Esophagus muscularis mucosa (tissue), 4 donors: ENCODE measurements around the gene MATN4. TPM values are rescaled to one million over a fixed set of nuclear protein-coding genes. Genes with fewer than 3 reads are reported as not detected.
A peak's percentile ranks its signal among the peaks of the same experiment; 100 is the strongest.

Experiments used
- DNase-seq: peaks from one replicate; pipeline ENCODE4 v3.0.0-alpha.2; 2017; ENCODE audit errors: extremely low spot score
- H3K27ac ChIP-seq, 4 donors: fragments of 200-600 bp; sonication (generic); replicated peaks in 1 of 4; 1 replicate in 3 of 4; 2 replicates in 1 of 4; pipeline ENCODE4 v1.5.1; 2016 to 2019; ENCODE audit warnings: mild to moderate bottlenecking in 1 of 4
- H3K27me3 ChIP-seq, 4 donors: fragments of 200-600 bp; sonication (generic); one replicate each; pipeline versions ENCODE4 v1.5.1 to v1.6.0; 2016 to 2019
- H3K36me3 ChIP-seq, 4 donors: fragments of 200-600 bp; sonication (generic); one replicate each; pipeline ENCODE4 v1.5.1; 2016 to 2019
- H3K4me1 ChIP-seq, 4 donors: fragments of 200-600 bp; sonication (generic); one replicate each; pipeline ENCODE4 v1.5.1; 2016 to 2019
- H3K4me3 ChIP-seq, 4 donors: fragments of 200-600 bp; sonication (generic); 1 replicate in 2 of 4; 2 replicates in 2 of 4; pipeline ENCODE4 v1.5.1; 2016 to 2019; ENCODE audit warnings: mild to moderate bottlenecking in 4 of 4, moderate library complexity in 1 of 4
- H3K9me3 ChIP-seq, 4 donors: fragments of 200-600 bp; sonication (generic); 1 replicate in 3 of 4; 2 replicates in 1 of 4; pipeline ENCODE4 v1.5.1; 2016 to 2019
- CTCF ChIP-seq, 3 experiments: fragments of 200-600 bp in 2 of 3; fragments of 450-650 bp in 1 of 3; sonication (generic) in 2 of 3; IDR thresholded peaks; one replicate each; pipeline ENCODE4 v1.5.1; 2017 to 2019; ENCODE audit warnings: antibody characterized with exemption in 3 of 3, mild to moderate bottlenecking in 2 of 3, moderate library complexity in 1 of 3
- EP300 ChIP-seq: sonication (generic); formaldehyde crosslinking; IDR thresholded peaks from one replicate; pipeline ENCODE4 v1.6.1; 2017; ENCODE audit warnings: antibody characterized with exemption
- POLR2A ChIP-seq: fragments of 450-650 bp; IDR thresholded peaks from one replicate; pipeline ENCODE4 v1.6.1; 2017; ENCODE audit warnings: antibody characterized with exemption, moderate library complexity, mild to moderate bottlenecking, low read depth
- POLR2AphosphoS5 ChIP-seq, 2 donors: sonication (generic); formaldehyde crosslinking; IDR thresholded peaks; one replicate each; pipeline ENCODE4 v1.6.1; 2017; ENCODE audit warnings: antibody characterized with exemption in 2 of 2
- WGBS: methylation state at CpG from one replicate; pipeline ENCODE4 v1.1.5; 2018; 5-methylcytosine and 5-hydroxymethylcytosine counted together
- intact Hi-C: fragments of 100-400 bp; cut with DNase I; formaldehyde crosslinking; loops from one replicate; pipeline ENCODE4 v1.15.1; 2023
- total RNA-seq, 4 donors: library from RNA; depleted of rRNA; stranded (reverse); fragments of >200 nt; gene quantifications; one replicate each; pipeline versions ENCODE4 v1.1.0 to v1.2.1, GENCODE V29; 2016

MATN4 gene
- total RNA-seq, 4 donors from 2014 or later, result 0.17 to 0.33 TPM; not detected in 2

- TF ChIP-seq POLR2A (no peak), EP300 (no peak), CTCF (IDR thresholded peaks at IDR 0.05) (peak; percentile 82 to 100 (median 87)), POLR2AphosphoS5 (IDR thresholded peaks at IDR 0.05) (peak in 1 of 2 donors; percentile 14)
- intact Hi-C loops, result loop anchor here (5.0 kb wide), 1 partner anchor 251 kb away; no protein-coding TSS in a partner anchor
- peak overlapping the region in 2 of 4 donors; percentile 44 to 53 for H3K27ac ChIP-seq
- WGBS, result 2% methylated on average over 41 of the region's 79 CpGs
- H3K4me3 ChIP-seq, result peak overlapping the region; percentile 56 to 74 (median 60)
- H3K9me3 ChIP-seq, result no peaks in the 10 kb centered on the region
- H3K4me1 ChIP-seq, result peaks cover 15 to 26% (median 22%) of the 10 kb centered on the region in 4 donors
- peak; percentile 97 for DNase-seq
- H3K36me3 ChIP-seq, result no peaks in the 10 kb centered on the region
- peaks cover 0 to 51% (median 8%) of the 10 kb centered on the region in 4 donors for H3K27me3 ChIP-seq
Measured at GRCh38 chr20:45293041-45294002, 14.8 kb downstream of the MATN4 start.

DNA sequence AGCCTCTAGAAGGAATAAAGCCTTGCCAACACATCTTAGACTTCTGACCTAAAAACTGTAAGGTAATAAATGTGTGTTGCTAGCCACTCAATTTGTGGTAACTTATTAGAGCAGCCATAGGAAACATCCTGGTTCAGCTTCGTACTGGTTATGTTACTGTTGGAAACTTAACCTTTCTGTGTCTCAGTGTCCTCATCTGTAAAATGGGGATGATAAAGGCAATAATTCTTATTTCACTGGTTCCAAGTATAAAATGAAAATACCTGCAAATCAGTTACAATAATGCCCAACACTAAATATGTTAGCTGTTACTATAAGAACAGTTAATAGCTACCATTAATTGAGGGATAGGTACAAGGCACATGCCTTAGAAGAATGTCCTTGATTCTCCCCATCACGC lies 15.8 kb downstream of the MATN4 start:
- Histone ChIP-seq H3K9me3 (no peaks in the 10 kb centered on the region), H3K4me1 (peaks cover 15 to 26% (median 22%) of the 10 kb centered on the region in 4 donors), H3K4me3 (no peak overlapping the region), H3K27ac (no peak overlapping the region), H3K36me3 (no peaks in the 10 kb centered on the region), H3K27me3 (peaks cover 0 to 42% (median 8%) of the 10 kb centered on the region in 4 donors)
- WGBS, result 76% methylated on average over 2 of the region's 2 CpGs
- intact Hi-C loops, result loop anchor here (5.0 kb wide), 1 partner anchor 250 kb away; no protein-coding TSS in a partner anchor
- TF ChIP-seq POLR2A (no peak), CTCF (IDR thresholded peaks at IDR 0.05) (no peak), POLR2AphosphoS5 (IDR thresholded peaks at IDR 0.05) (no peak), EP300 (no peak)
- no peak for DNase-seq

GRCh38 chr20:45291526-45291925 lies 16.6 kb downstream of the MATN4 start:
- H3K27ac ChIP-seq, result no peak overlapping the region
- intact Hi-C loops, result loop anchor here (5.0 kb wide), 1 partner anchor 249 kb away; no protein-coding TSS in a partner anchor
- DNase-seq, result no peak
- 94% methylated on average over 9 of the region's 9 CpGs for WGBS
- H3K4me3 ChIP-seq, result no peak overlapping the region
- H3K9me3 ChIP-seq, result no peaks in the 10 kb centered on the region
- H3K4me1 ChIP-seq, result peaks cover 15 to 26% (median 22%) of the 10 kb centered on the region in 4 donors
- peaks cover 0 to 41% (median 8%) of the 10 kb centered on the region in 4 donors for H3K27me3 ChIP-seq
- H3K36me3 ChIP-seq, result no peaks in the 10 kb centered on the region
- no peak for TF ChIP-seq POLR2A
- no peak for TF ChIP-seq POLR2AphosphoS5 (IDR thresholded peaks at IDR 0.05)
- TF ChIP-seq EP300, result no peak
- no peak for TF ChIP-seq CTCF (IDR thresholded peaks at IDR 0.05)

DNA sequence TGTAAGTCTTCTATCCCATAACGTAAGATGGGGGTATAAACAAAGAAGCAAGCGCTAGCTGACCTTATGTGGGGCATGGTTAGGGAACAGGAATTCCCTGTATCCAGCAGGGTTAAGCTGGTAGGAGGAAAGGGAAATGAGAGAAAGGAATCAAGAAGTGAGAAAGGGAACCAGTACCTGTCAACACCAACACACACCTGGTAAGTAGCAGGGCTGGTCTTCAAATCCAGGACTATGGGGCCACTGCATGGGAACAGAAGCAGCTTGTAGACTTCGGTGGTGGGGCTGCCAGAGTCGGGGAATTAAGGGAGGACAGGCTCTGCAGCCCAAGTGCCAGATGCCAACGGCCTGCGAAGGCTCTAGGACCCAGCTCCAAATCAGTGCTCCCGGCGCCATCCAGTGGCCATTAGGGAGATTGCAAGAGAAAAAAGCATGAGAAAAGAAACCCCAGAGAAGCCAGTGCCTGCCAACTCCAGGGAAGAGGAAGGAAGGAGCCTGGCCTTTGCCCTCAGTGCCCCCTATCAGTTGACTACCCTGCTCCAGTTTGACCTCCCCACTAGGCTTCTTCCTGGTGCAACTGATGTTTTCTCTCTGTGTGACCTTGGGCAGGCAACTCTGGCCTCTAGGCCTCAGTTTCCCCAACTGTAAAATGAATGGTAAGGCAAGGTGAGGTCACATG lies 17.3 kb downstream of the MATN4 start:
- no peak for DNase-seq
- Histone ChIP-seq H3K27me3 (peaks cover 0 to 36% (median 8%) of the 10 kb centered on the region in 4 donors), H3K4me1 (peaks cover 15 to 26% (median 22%) of the 10 kb centered on the region in 4 donors), H3K9me3 (no peaks in the 10 kb centered on the region), H3K36me3 (no peaks in the 10 kb centered on the region), H3K27ac (no peak overlapping the region), H3K4me3 (no peak overlapping the region)
- 30% methylated on average over 8 of the region's 8 CpGs for WGBS
- intact Hi-C loops, result loop anchor here (5.0 kb wide), 1 partner anchor 249 kb away; no protein-coding TSS in a partner anchor
- TF ChIP-seq POLR2A (no peak), CTCF (IDR thresholded peaks at IDR 0.05) (peak; percentile 67 to 90 (median 72))
